H1 (cell line): ENCODE results near the gene SART1. TPM values are rescaled to one million over a fixed set of nuclear protein-coding genes. Genes with fewer than 3 reads are reported as not detected.

Source experiments
- CTCF ChIA-PET: fragments of 300-600 bp; sonication (Branson Sonifier 250); formaldehyde crosslinking; loops from one replicate; lab custom pipeline; 2021; ENCODE audit not compliant: partially characterized antibody; lab: Charles Lee
- POLR2A ChIA-PET: fragments of 300-600 bp; sonication (Branson Sonifier 250); formaldehyde crosslinking; loops from one replicate; lab custom pipeline; 2021; ENCODE audit warnings: inconsistent platforms; ENCODE audit not compliant: partially characterized antibody; lab: Charles Lee
- DNase-seq, 2 experiments: peaks; one replicate each; pipeline versions ENCODE4 v3.0.0 to v3.0.0-alpha.2; 2010 to 2022; ENCODE audit warnings: low spot score in 2 of 2, low read depth in 1 of 2, mixed read lengths in 1 of 2
- FAIRE-seq: peaks from 2 replicates; lab custom pipeline; 2011; peaks lifted over from hg19 to GRCh38; lab: Jason Lieb, UNC
- H2AFZ ChIP-seq: 2 replicates; pipeline ENCODE4 v1.8.1; 2012; ENCODE audit warnings: low read length, inconsistent platforms
- H2AK5ac ChIP-seq: 2 replicates; pipeline ENCODE4 v1.6.1; 2013; ENCODE audit warnings: low read depth, low read length
- H2BK120ac ChIP-seq: replicated peaks from 2 replicates; pipeline ENCODE3; 2013; ENCODE audit warnings: low read depth, low read length, inconsistent platforms
- H2BK12ac ChIP-seq: 2 replicates; pipeline ENCODE4 v1.6.1; 2013; ENCODE audit warnings: low read depth, low read length
- H2BK15ac ChIP-seq: 2 replicates; pipeline ENCODE4 v1.6.1; 2013; ENCODE audit warnings: low read length
- H2BK20ac ChIP-seq: 2 replicates; pipeline ENCODE4 v1.6.1; 2013; ENCODE audit warnings: low read length
- H2BK5ac ChIP-seq: 2 replicates; pipeline ENCODE4 v1.6.1; 2013; ENCODE audit warnings: low read depth, low read length
- H3K14ac ChIP-seq: 2 replicates; pipeline ENCODE4 v1.6.1; 2013; ENCODE audit warnings: inconsistent platforms; ENCODE audit not compliant: insufficient read length
- H3K18ac ChIP-seq: 2 replicates; pipeline ENCODE4 v1.6.1; 2013; ENCODE audit warnings: low read length; ENCODE audit errors: extremely low read depth
- H3K23ac ChIP-seq: 2 replicates; pipeline ENCODE4 v1.6.1; 2013; ENCODE audit warnings: inconsistent platforms; ENCODE audit not compliant: insufficient read length
- H3K23me2 ChIP-seq: 2 replicates; pipeline ENCODE4 v1.6.1; 2013; ENCODE audit warnings: low read depth, low read length
- H3K27ac ChIP-seq: 2 replicates; pipeline ENCODE4 v1.6.1; 2011; ENCODE audit warnings: low read depth, low read length, inconsistent platforms
- H3K27me3 ChIP-seq, 4 experiments: replicated peaks in 1 of 4; 1 replicate in 1 of 4; 2 replicates in 3 of 4; pipeline versions ENCODE4 v1.6.1 to v1.8.1; 2011 to 2013; ENCODE audit warnings: low read length in 3 of 4, mild to moderate bottlenecking in 3 of 4, inconsistent platforms in 2 of 4, mixed read lengths in 2 of 4, moderate library complexity in 1 of 4; ENCODE audit not compliant: control insufficient read depth in 3 of 4, insufficient read depth in 3 of 4; ENCODE audit errors: extremely low read depth in 1 of 4
- H3K36me3 ChIP-seq, 4 experiments: 2 replicates each; pipeline versions ENCODE4 v1.6.1 to v1.8.1; 2011 to 2013; ENCODE audit warnings: mild to moderate bottlenecking in 4 of 4, low read length in 3 of 4, moderate library complexity in 2 of 4, control low read depth in 1 of 4, inconsistent platforms in 1 of 4; ENCODE audit not compliant: insufficient read depth in 4 of 4, control insufficient read depth in 2 of 4
- H3K4ac ChIP-seq: replicated peaks from 2 replicates; pipeline ENCODE3; 2013; ENCODE audit warnings: low read length, low read depth, mixed read lengths, inconsistent platforms; ENCODE audit not compliant: insufficient read length
- H3K4me1 ChIP-seq, 4 experiments: replicated peaks in 1 of 4; 1 replicate in 1 of 4; 2 replicates in 3 of 4; pipeline versions ENCODE4 v1.6.1 to v1.8.1; 2011 to 2013; ENCODE audit warnings: low read length in 3 of 4, inconsistent platforms in 2 of 4, mixed read lengths in 1 of 4; ENCODE audit not compliant: insufficient read depth in 4 of 4, control insufficient read depth in 3 of 4
- H3K4me2 ChIP-seq, 2 experiments: 2 replicates each; pipeline versions ENCODE4 v1.6.1 to v1.8.1; 2011 to 2013; ENCODE audit warnings: low read depth in 2 of 2, low read length in 2 of 2, control low read depth in 1 of 2, inconsistent platforms in 1 of 2, mild to moderate bottlenecking in 1 of 2; ENCODE audit not compliant: insufficient read depth in 1 of 2
- H3K4me3 ChIP-seq, 4 experiments: fragments of 200-600, 300-600 bp in 1 of 4; sonication (generic), shearing (Covaris generic), sonication (Bioruptor Twin) in 1 of 4; 2 replicates each; pipeline versions ENCODE4 v1.5.1 to v1.8.1; 2011 to 2016; ENCODE audit warnings: low read length in 4 of 4, low read depth in 3 of 4, control low read depth in 2 of 4, inconsistent platforms in 2 of 4, mild to moderate bottlenecking in 2 of 4, mixed read lengths in 1 of 4, moderate library complexity in 1 of 4; ENCODE audit not compliant: insufficient read depth in 2 of 4; ENCODE audit errors: extremely low read depth in 1 of 4
- H3K56ac ChIP-seq: replicated peaks from 2 replicates; pipeline ENCODE3; 2013; ENCODE audit warnings: low read depth, mild to moderate bottlenecking, mixed read lengths, low read length, inconsistent platforms; ENCODE audit not compliant: insufficient read length
- H3K79me1 ChIP-seq: 2 replicates; pipeline ENCODE4 v1.6.1; 2013; ENCODE audit warnings: low read depth, low read length, control low read depth
- H3K79me2 ChIP-seq, 2 experiments: 2 replicates each; pipeline versions ENCODE4 v1.6.1 to v1.8.1; 2012 to 2013; ENCODE audit warnings: low read length in 2 of 2, mild to moderate bottlenecking in 2 of 2, inconsistent platforms in 1 of 2; ENCODE audit not compliant: insufficient read depth in 2 of 2, control insufficient read depth in 1 of 2
- H3K9ac ChIP-seq, 4 experiments: replicated peaks in 1 of 4; 1 replicate in 1 of 4; 2 replicates in 3 of 4; pipeline versions ENCODE4 v1.6.1 to v1.8.1; 2011 to 2013; ENCODE audit warnings: low read depth in 3 of 4, low read length in 3 of 4, control low read depth in 2 of 4, mild to moderate bottlenecking in 2 of 4, moderate library complexity in 2 of 4, inconsistent platforms in 1 of 4; ENCODE audit errors: extremely low read depth in 1 of 4
- H3K9me3 ChIP-seq, 2 experiments: 2 replicates each; pipeline versions ENCODE4 v1.6.1 to v1.8.1; 2012 to 2013; ENCODE audit warnings: mild to moderate bottlenecking in 2 of 2, moderate library complexity in 2 of 2, control low read depth in 1 of 2, inconsistent platforms in 1 of 2, low read depth in 1 of 2, low read length in 1 of 2, mixed read lengths in 1 of 2; ENCODE audit not compliant: insufficient read depth in 2 of 2
- H4K20me1 ChIP-seq, 2 experiments: replicated peaks in 1 of 2; 2 replicates each; pipeline versions ENCODE3 to v1.8.1; 2011 to 2013; ENCODE audit warnings: inconsistent platforms in 2 of 2, low read length in 2 of 2, mild to moderate bottlenecking in 1 of 2; ENCODE audit not compliant: insufficient read depth in 2 of 2, control insufficient read depth in 1 of 2
- H4K5ac ChIP-seq: 2 replicates; pipeline ENCODE4 v1.6.1; 2013; ENCODE audit warnings: low read length, low read depth, mixed read lengths, inconsistent platforms; ENCODE audit not compliant: insufficient read length
- H4K8ac ChIP-seq: 2 replicates; pipeline ENCODE4 v1.8.0; 2013; ENCODE audit warnings: mild to moderate bottlenecking, moderate library complexity, low read length, inconsistent platforms; ENCODE audit not compliant: insufficient read depth; ENCODE audit errors: extremely low read depth
- H4K91ac ChIP-seq: replicated peaks from 2 replicates; pipeline ENCODE3; 2013; ENCODE audit warnings: low read length, mixed read lengths, inconsistent platforms; ENCODE audit not compliant: insufficient read length
- BCL11A ChIP-seq, 2 experiments: IDR thresholded peaks; one replicate each; pipeline ENCODE4 v1.6.1; 2011; ENCODE audit warnings: low read depth in 2 of 2, low read length in 2 of 2, mild to moderate bottlenecking in 2 of 2
- KDM5A ChIP-seq: fragments of 200-600 bp; IDR thresholded peaks from 2 replicates; pipeline ENCODE4 v1.7.1; 2012; ENCODE audit warnings: mild to moderate bottlenecking, low read length, inconsistent platforms, mixed read lengths
- SIN3A ChIP-seq, 2 experiments: IDR thresholded peaks in 1 of 2; conservative IDR thresholded peaks in 1 of 2; 2 replicates each; pipeline ENCODE4 v1.6.1; 2011 to 2012; ENCODE audit warnings: low read length in 2 of 2, improper control_type of control experiment in 1 of 2, low read depth in 1 of 2, mild to moderate bottlenecking in 1 of 2
- TAF1 ChIP-seq: IDR thresholded peaks from 2 replicates; pipeline ENCODE4 v1.6.1; 2011; ENCODE audit warnings: mild to moderate bottlenecking, low read depth, low read length
- WGBS, 2 experiments: shearing (Covaris generic) in 1 of 2; methylation state at CpG; one replicate each; pipeline versions ENCODE4 v1.1.6 to v1.1.7; 2013 to 2015; ENCODE audit warnings: low lambda C conversion rate in 2 of 2, mixed read lengths in 2 of 2, inconsistent platforms in 1 of 2, low coverage in 1 of 2, missing lambda C conversion rate in 1 of 2; ENCODE audit not compliant: insufficient replicate concordance in 2 of 2, insufficient coverage in 1 of 2, insufficient read length in 1 of 2; ENCODE audit errors: extremely low coverage in 1 of 2, missing lambda C conversion rate in 1 of 2; 5-methylcytosine and 5-hydroxymethylcytosine counted together
- polyA plus RNA-seq, 7 experiments: library from polyadenylated mRNA; depleted of rRNA in 3 of 7; stranded (reverse) in 5 of 7; unstranded in 2 of 7; fragments of >200 nt in 5 of 7; fragments of 200-250 nt in 2 of 7; gene quantifications; 1 replicate in 5 of 7; 2 replicates in 1 of 7; 4 replicates in 1 of 7; pipeline versions ENCODE4 v1.2.1 to v1.2.3, GENCODE V29; 2011 to 2013; ENCODE audit warnings: missing spikeins in 2 of 7, mixed read lengths in 2 of 7
- total RNA-seq: library from RNA; stranded (reverse); fragmentation: NEBNext Ultra II Directional; extraction: Animal tissue kit (Norgen Biotek cat#: 25700); gene quantifications from 2 replicates; pipeline ENCODE4 v1.2.1, GENCODE V29; 2021
- TF ChIP-seq, protein P1 (sequence below), 3 experiments: IDR thresholded peaks; 1 replicate in 2 of 3; 2 replicates in 1 of 3; pipeline versions ENCODE4 v1.5.1 to v1.6.1; 2011; ENCODE audit warnings: low read length in 3 of 3, mild to moderate bottlenecking in 3 of 3, inconsistent platforms in 2 of 3, low read depth in 1 of 3, moderate library complexity in 1 of 3; ENCODE audit not compliant: insufficient read depth in 1 of 3; ENCODE audit errors: control extremely low read depth in 1 of 3

The SART1 gene
- total and polyA plus RNA-seq, 2 of the 8 experiments (the other 6 are each of a cell fraction or from before 2014, with no cell fraction given), result 9.7 to 46.1 TPM

DNA sequence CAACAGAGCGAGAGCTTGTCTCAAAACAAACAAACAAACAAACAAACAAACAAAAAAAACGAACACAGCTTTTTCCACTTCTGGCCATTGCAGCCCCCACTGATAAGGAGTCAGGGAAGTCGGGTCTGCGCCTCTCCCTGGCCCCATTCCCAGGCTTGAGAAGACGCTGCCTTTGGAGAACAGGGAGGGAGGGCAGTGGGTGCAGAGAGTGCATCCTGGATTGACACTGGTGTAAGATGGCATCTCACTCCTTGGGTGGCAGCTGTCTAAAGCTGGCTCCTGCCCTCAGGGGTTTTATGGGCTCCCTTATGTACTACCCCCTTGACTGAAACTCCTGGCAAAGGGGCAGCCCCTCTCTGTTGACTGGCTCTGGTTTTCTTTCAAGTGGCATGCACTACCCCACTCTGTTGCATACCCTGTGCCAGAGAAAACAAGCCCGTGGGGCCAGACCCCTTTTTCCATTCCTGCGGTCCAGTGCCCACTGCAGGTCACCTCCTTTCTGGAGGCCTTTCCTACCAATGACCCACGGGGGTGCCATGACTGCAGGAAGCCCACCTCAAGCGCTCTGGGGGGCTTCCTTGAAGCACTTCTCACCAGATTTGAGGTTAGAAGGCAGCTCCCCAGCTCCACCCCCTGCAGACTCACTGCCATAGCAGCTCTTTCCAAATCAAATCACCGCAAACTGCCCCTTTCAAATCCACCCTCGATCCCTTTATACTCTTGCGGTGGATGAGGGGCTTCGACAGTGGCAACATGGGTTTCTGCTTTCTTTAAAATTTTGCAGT is 29.6 kb upstream of the SART1 start:
- no peak for FAIRE-seq

More for the DNA sequence above, 29.6 kb upstream of the SART1 start:
- Histone ChIP-seq H3K14ac (no peak overlapping the region), H4K5ac (no peak overlapping the region), H2BK12ac (no peak overlapping the region), H3K79me1 (no peaks in the 10 kb centered on the region), H3K18ac (no peak overlapping the region; the same call in 1 of the 2 replicates), H3K9me3 (no peaks in the 10 kb centered on the region), H4K20me1 (no peaks in the 10 kb centered on the region), H3K4me2 (peak overlapping the region in 1 of 2 experiments; percentile 25; a peak in 1 of 4 replicates), H2AFZ (no peak overlapping the region), H4K8ac (peak overlapping the region; percentile 20; the same call in 1 of the 2 replicates), H3K9ac (no peak overlapping the region; a peak in 1 of 7 replicates), H3K4me3 (no peak overlapping the region), H2BK5ac (no peak overlapping the region), H3K56ac (no peak overlapping the region), H3K79me2 (no peaks in the 10 kb centered on the region), H3K27ac (no peak overlapping the region), H3K23ac (no peak overlapping the region), H2AK5ac (0 out of 2 replicates have a peak overlapping the region, but pooled peaks have one; percentile 40), H2BK20ac (no peak overlapping the region), H3K4me1 (peaks cover 0 to 8% (median 5%) of the 10 kb centered on the region in 4 experiments; a peak in 5 of 7 replicates), H2BK120ac (no peak overlapping the region), H3K23me2 (no peaks in the 10 kb centered on the region), H2BK15ac (no peak overlapping the region), H3K4ac (no peak overlapping the region), H3K27me3 (no peaks in the 10 kb centered on the region), H3K36me3 (no peaks in the 10 kb centered on the region), H4K91ac (peak overlapping the region; percentile 80)
- CTCF ChIA-PET, result interaction anchor here (0.5 to 2.9 kb wide), 26 partner anchors 9 to 190 kb away, joined by 3 to 19 read pairs (median 6); partner anchors contain the start of genes CCDC85B and FIBP
- POLR2A ChIA-PET, result interaction anchor here (1.0 to 2.7 kb wide), 14 partner anchors 9 to 84 kb away, joined by 3 to 12 read pairs (median 5); partner anchors contain the start of genes C11orf68, CCDC85B, CFL1 and FIBP
- DNase-seq, result no peak
- TF ChIP-seq TAF1 (no peak), KDM5A (no peak), BCL11A (IDR thresholded peaks at IDR 0.05; ENCODE audit: low read depth in 2 of 2, low read length in 2 of 2) (no peak), SIN3A (conservative IDR thresholded peaks at IDR 0.05 in 1 of 2, IDR thresholded peaks at IDR 0.05 in 1 of 2; ENCODE audit: low read depth in 1 of 2, low read length in 2 of 2) (no peak)
- TF ChIP-seq, protein P1, sequence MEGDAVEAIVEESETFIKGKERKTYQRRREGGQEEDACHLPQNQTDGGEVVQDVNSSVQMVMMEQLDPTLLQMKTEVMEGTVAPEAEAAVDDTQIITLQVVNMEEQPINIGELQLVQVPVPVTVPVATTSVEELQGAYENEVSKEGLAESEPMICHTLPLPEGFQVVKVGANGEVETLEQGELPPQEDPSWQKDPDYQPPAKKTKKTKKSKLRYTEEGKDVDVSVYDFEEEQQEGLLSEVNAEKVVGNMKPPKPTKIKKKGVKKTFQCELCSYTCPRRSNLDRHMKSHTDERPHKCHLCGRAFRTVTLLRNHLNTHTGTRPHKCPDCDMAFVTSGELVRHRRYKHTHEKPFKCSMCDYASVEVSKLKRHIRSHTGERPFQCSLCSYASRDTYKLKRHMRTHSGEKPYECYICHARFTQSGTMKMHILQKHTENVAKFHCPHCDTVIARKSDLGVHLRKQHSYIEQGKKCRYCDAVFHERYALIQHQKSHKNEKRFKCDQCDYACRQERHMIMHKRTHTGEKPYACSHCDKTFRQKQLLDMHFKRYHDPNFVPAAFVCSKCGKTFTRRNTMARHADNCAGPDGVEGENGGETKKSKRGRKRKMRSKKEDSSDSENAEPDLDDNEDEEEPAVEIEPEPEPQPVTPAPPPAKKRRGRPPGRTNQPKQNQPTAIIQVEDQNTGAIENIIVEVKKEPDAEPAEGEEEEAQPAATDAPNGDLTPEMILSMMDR (IDR thresholded peaks at IDR 0.05; ENCODE audit: control extremely low read depth in 1 of 3, insufficient read depth in 1 of 3, low read depth in 1 of 3, low read length in 3 of 3), result peak in 1 of 3 experiments; percentile 28; a peak in 1 of 4 replicates
- WGBS, 2 experiments, result 86% methylated on average over 13 of the region's 13 CpGs; no CpG with 5 or more reads in 1 of the 2 experiments
